GM21529 (cell line): Measurements from ENCODE around the gene CDK6.

ENCODE experiments used
- ATAC-seq: cut with Tn5 transposase; IDR thresholded peaks from one replicate; pipeline ENCODE4 v1.9.1; 2021; ENCODE audit not compliant: unreplicated experiment

The CDK6 gene

DNA sequence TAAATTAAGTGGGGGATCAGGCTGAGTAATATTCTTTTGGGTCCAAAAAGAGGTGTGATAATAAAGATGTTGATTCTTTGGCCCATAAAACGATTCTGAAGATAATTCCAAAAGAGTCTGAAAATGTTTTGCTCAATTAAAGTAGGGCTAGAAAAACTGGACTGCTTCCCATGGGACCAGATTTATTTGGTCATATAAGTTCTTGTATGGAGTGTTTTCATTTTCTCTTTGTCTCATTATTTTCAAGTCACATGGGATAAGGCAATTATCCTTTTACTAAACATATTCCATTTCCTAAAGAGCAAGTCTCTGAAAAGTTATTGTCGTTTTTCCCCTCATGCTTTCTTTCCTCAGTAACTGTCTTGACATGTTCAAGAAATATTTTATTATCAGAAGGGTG lies 41.5 kb downstream of the CDK6 start:
- no peak for ATAC-seq

DNA sequence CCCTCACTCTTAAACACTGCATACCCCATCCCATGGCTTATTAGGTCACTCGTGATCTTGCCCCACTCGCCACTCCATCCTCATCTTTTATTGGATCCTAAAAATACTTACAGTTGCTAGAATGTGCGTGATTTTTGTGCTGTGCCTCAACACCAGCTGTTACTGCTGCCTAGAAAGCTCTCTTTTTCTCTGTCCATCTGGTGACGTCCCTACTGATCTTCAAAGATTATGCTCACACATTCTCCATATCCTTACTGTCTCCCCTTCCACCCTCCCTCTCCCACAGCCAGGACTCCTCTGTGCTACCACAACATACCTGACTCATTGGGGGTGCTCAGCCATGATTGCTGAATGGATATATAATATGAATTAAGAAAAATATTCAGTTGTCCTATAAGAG lies 42.0 kb downstream of the CDK6 start:
- no peak for ATAC-seq

DNA sequence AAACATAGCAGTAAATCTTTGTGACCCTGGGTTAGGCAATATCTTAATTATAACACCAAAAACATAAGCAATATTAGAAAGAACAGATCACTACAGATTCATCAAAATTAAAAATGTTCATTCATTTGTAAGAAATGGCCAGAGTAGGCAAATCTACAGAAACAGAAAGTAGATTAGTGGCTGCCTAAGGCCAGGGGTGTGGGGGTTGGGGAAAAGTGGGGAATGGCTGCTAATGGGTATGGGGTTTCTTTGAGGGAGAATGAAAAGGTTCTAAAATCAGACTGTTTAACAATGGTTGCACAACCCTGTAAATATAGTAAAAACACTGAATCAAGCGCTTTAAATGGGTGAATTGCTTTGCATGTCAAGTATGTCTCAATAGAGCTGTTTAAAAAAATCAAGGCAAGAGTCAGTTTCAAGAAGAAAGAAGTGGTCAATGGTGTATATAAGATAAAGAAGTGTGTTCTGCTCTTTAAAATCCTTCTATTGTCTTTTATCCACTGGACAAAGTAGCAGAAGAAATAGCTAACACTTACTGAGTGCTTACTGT lies 42.6 kb downstream of the CDK6 start:
- no peak for ATAC-seq

DNA sequence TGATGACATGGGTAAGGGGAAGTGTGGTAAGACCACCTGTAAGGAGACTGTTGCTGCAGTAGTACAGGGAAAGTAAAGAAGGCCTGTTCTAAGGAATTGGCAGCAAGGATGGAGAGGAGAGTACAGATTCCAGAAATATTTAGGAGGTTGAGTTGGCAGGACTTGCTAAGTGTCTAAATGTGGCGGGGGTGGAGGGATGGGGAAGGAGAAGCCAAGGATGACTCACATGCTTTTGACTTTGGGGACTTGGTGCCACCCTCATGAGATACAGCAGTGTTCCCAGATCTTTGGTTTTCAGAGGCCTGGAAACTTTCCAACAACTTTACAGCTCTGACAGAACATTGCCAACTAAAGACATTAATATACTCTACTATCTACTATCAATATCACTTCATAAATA lies 45.4 kb downstream of the CDK6 start:
- ATAC-seq = no peak

DNA sequence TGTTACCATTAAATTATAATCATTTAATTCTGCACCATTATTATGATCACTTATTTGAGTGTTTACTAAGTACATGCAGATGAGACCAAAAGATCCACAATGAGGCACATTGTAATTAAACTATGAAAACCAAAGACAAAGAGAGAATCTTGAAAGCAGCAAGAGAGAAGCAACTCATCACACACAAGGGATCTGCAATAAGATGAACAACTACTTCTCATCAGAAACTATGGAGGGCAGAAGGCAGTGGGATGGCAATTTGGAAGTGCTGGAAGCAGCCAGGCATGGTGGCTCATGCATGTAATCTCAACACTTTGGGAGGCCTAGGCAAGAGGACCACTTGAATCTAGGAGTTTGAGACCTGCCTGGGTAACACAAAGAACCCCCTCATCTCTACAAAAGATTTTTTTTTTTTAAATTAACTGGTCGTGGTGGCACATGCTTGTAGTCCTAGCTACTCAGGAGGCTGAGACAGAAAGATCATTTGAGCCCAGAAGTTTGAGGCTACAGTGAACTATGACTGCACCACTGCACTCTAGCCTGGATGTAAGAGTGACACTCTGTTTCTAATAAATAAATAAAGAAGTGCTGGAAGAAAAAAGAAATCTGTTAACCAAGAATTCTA lies 47.7 kb downstream of the CDK6 start:
- ATAC-seq = no peak

DNA sequence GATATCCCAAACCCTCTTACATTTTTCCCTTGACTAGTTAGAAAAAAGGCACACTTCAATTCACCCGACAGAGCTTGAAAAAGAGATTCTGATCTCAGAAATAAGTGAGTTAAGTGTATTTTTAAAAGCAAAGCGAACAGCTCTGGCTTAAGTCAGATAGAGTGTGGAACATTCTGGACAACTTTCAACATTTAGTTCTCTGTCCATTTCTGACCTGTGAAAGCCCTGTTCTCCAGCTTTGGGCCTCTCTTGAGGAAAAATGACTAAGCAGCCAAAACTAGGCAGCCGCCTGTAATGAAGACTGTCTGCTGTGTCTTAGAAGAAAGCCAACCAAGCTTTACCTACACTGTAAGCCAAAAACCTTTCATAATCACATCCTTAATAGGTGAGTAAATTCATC lies 50.5 kb downstream of the CDK6 start:
- no peak for ATAC-seq

DNA sequence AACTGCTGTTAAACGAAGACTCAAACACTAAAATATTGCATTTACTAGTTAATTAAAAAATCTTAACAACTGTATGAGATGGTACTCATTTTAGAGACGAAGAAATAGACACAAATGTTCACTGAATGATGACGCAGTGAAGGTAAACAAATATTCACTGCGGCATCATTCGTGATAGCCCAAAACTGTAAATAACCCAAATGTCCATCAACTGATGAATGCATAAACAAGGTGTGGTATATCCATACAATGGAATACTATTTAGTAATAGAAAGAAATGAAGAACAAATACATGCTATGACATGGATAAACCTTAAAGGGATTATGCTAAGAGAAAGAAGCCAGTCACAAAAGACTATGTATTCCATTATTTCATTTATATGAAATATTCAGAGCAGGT lies 51.4 kb downstream of the CDK6 start:
- no peak for ATAC-seq

DNA sequence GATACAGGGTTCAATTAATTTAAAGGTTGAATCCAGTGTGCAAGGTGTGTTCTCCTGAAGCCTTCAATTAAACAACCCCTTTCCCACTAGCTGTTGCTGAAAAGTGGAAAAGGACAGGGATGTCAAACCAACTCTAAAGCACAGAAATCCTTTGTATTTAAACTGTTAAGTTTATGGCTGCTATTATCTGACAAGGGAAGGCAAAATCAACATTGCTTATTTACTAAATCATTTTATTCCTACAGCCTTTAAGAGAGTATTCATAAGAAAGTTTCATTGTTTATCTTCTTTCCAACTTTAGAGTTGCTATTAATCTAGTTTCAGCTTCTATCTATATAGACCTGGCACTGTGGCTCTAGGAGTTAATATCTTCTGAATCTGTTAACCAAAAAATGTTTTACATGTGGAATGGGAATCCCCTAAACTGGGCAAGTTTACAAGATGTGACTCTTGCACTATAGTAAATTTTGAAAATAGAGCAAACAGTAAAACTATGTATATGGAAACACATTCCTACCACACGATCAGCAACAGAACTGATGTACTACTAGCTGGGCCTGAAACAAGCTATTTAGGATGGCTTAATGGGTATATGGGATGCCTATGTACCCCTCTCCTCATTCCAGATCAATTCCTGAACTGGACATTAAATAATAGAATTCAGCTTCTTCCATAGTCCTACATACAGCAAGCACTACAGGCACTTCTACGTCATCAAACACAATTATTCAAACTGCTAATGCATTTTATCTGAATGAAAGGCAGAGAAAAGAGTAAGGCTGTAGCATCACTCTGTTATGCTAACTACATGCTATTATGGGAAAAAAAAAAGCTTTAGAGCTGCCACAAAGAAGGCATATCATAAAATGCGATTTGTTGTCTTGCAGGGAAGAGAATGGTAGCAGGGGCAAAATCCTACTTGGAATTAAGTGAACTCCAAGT lies 52.8 kb downstream of the CDK6 start:
- no peak for ATAC-seq

DNA sequence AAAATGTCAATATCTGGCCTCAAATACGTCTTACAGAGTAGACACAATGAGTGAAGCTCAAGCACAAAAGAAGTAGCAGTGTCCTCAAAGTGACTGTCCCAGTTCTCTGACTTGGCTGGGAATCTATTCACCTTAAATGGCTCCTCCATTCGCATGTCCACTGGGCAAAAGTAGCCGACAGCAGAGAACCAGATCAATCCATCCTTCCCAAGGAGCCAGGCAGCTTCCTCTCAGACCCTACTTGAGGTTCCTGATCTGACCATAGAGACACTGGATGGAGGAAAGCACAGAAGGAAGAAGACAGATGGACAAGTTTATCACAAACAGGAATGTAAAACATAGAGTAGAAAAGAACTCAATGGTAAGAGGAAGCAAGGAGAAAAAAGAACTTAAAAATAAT lies 53.5 kb downstream of the CDK6 start:
- ATAC-seq = no peak

DNA sequence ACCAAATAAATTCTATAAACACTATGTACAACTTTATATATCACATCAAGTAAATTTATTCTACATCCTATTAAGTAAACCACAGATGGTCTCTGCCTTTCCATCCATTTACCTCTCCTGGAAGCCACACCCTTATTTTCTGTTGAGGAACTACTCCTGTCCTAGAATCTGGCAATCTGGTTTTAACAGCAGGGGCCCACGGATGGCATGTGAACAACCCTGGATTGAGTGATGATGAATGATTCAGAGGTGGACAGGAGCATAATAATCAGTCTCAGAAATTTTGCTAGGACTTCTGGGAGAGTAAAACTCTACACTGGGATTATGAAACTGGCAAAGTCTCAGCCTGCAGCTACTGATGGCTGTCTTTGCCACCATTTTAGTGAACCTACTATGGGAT lies 54.1 kb downstream of the CDK6 start:
- no peak for ATAC-seq

DNA sequence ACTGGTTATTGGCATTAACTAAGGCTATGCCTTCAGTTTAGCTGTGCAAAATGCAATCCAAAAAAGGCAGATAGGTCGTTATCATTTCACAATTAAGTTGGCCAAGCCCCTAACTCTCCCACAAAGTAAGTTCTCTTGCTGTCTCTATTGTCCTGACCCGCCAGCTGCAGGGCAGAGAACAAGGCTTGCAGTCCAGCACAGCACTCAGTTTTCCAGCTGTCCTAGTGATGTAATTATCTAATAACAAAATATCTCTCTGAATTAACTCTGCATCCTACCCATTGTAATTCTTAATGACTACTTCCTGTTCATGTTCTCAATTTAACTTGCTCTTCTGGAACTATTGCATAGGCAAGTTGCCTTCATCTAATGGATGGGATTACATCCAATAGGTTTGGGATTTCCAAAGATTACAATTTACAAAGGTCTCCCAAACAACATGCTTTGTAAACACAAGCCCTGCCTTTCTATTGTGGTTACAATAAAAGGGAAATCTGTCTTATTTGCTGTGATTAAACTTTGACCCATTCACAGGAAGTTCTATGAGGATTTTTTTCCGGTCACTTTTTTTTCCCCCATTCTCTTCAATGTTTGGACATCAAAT lies 55.2 kb downstream of the CDK6 start:
- no peak for ATAC-seq

DNA sequence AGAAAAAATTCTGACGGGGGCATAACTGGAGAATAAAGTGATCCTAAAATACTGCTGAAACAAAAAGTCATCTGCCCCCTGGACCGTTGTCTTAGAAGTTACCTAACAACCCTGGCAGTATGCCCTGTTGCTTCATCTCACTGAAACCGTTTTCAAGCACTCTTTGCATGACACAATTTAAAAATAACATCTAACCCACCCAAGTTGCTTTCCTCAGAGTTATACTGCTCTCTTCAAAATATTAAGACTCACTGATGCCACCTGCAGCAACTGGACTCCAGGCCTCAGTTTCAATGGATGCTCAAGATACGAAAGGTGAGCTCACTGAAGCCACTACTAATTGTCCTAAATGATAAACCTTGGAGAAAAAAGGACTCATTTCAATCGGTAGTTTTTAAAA lies 57.4 kb downstream of the CDK6 start:
- peak; percentile 63 for ATAC-seq

DNA sequence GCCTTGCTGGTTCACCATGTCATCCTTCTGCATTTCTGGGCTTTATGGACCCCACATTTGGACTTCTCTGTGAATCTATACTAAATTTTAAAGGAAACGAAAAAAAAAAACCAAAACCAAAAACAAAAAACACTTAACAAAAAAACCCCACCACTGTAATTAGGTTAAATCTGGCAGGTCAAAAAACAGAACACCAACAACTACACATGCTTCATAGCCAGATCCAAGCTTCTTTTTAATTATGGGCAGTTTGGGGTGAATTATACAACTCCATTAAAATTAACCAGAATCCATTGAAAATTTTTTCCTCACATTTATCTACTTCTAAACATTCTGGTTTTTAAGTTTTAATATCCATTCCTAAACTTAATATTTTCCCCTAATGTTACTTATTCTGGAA lies 58.4 kb downstream of the CDK6 start:
- ATAC-seq = no peak

DNA sequence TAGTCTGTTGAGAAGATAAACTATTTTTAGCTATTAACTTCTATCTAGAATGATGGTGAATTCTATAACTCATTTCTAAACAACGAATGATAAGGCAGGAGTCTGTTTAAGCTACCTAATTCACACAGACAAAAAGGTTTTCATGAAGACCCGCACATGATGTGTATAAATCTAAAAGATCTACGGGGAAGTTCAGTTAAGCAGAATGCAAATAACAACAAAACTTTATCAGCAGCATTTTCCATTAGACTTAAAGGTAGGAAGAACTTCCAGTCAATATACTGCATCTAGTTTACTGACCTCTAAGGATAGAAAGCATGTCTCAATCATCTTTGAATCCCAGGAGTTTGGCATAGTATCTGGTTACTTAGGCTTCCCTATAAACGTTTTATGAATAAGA lies 62.6 kb downstream of the CDK6 start:
- ATAC-seq = no peak

DNA sequence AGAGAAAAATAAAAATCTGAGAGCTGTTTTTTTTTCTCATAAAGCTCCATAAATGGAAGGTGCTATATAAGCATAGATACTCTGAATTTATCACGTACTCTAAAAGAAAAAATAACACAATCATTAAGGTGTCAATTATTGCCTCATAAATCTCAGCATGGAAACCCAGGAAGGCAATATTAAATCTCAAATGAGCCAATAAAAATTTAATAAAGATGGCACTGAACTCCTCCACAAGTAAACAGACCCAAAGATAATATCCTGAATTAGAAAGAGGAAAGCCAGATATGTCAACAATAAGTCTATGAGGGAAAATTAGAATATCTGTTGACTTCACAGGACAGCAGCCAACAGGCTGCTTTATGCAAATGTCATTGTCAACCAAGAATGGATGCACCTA lies 66.5 kb downstream of the CDK6 start:
- ATAC-seq = no peak

DNA sequence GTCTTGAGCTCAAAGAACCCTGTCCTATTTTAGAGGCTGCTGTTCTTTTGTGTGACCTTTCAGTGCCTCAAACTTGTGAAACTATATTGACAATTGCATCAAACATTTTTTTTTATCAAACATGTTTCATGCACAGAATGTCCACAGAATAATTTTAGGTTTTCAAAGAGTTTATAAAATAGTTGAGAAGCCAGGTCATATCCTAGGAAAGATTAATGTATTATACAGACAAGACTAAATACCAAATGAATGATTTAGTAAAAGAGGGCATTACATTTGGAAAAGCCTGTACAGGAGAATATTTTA lies 67.0 kb downstream of the CDK6 start:
- peak; percentile 36 for ATAC-seq

DNA sequence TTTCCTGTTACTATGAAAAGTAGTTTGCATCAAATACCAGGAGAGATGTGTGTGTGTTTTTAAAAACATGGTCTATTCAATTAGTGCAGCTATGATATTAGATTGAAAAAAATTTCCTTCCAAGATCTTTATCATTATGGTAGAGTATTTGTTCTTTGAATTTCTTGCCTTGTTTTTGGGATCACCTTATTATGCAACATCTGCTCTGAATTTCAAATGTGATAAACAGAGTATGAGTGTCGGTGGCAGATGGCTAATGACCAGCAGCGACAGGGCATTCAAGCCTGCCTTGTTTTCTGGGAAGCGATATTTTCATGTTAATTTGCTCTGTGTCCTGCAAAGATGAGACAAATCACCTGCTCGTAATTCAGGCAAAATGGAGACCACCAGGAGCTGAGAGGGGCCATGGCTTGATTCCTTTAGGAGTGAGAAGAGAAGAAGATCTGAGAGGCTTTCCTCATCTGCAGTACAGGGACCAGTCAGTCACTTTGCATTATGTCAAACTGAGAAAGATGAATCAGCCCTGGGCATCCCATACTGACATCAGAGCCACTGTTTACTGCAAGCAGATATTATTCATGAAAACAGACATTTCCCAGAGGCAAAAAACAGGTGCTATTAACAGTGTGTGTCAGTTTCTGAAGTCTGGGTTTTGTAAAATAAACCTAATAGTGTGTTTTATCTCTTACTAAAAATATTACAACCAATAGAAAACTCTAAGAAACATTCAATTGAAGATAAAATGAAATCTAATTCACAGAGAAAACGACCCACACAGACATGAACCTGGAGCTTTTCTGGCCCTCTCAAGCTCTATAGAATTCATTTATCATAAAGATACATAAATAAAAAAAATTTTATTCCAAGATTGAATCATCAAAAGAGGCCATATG lies 67.6 kb downstream of the CDK6 start:
- ATAC-seq = peak; percentile 93

DNA sequence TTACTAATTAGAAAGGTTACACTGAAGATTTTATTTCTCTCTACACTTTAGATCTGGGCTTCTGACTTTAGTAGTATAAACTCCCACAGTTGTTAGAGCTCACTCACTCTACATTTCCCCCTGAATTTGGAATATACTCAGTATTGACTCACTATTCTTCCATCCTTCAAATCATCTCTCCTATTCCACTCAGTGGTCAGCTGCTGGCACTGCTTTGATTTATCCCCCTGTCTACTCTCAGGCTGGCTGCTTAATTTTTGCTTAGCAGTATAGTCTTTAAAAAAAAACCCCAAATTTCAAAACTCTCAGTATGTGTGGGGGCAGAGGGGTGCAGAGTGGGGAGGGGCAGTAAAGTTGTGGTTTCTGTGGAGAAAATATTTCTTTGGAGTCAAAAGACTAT lies 68.9 kb downstream of the CDK6 start:
- no peak for ATAC-seq

DNA sequence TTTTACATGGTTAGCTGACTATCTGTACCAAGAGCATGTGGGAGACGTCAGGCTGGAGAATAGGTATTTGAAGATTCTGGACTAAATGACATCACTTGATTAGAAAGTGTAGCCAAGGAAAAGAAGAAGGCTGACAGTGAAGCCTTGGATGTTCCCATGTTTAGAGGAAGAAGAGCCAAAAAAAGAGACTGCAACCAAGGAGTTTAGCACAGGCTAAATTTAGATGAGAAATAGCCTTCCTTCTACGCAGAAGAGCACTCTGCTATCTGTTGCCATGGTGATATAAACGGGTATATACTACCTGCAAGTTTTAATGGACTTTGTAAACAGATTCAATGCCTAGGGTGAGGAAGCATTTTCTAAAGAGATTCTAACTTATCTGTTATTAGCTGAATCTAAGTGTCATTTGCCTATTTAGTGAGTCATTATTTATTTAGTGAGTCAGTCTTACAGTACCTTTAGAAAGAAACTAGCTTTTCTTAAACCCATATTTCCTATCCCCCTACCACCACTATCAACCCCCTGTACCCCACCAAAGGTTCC lies 69.8 kb downstream of the CDK6 start:
- ATAC-seq = no peak

DNA sequence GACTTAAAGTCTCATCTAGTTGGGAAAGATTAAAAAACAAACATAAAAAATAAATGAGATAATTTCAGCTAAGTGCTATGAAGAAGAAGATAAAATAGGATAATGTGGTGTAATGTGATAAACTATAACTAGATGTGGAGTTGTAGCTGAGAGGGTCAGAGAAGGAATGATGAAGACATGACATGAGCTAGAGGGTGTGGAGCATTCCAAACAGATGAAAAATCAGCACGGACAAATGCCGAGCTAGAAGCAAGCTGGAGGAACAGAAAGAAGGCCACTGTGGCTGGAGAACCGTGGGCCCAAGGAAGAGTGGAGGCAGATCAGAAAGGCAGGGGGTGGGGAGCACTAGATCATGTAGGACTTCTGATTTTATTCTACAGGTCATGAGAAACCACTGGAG lies 70.6 kb downstream of the CDK6 start:
- no peak for ATAC-seq
